SK-N-SH (cell line): ENCODE data around the gene CDAN1. TPM values are rescaled to one million over a fixed set of nuclear protein-coding genes. Genes with fewer than 3 reads are reported as not detected.
"Not testable (repeated sequence)": the region's sequence is repeated elsewhere in the genome, so short reads cannot be mapped to it uniquely, and the experiment has no call there.

Source experiments
- CTCF ChIA-PET: fragments of 300-600, 350-600 bp; formaldehyde crosslinking; extraction: SDS; loops from one replicate; lab custom pipeline; 2021; lab: Yijun Ruan, JAX
- POLR2A ChIA-PET: fragments of 350-600 bp; sonication (Branson Sonifier 250); formaldehyde crosslinking; extraction: SDS; loops from one replicate; lab custom pipeline; 2020; ENCODE audit warnings: antibody characterized with exemption, inconsistent platforms; lab: Yijun Ruan, JAX
- DNase-seq: peaks from one replicate; pipeline ENCODE4 v3.0.0; 2012
- H2AFZ ChIP-seq: fragments of 200-600 bp; sonication (generic); 2 replicates; pipeline ENCODE4 v1.8.1; 2016; ENCODE audit warnings: antibody characterized with exemption, mild to moderate bottlenecking, low read depth
- H3F3A ChIP-seq: fragments of 200-600 bp; sonication (generic); replicated peaks from 2 replicates; pipeline ENCODE3; 2016; ENCODE audit warnings: antibody characterized with exemption, mild to moderate bottlenecking; ENCODE audit not compliant: insufficient read depth
- H3K27ac ChIP-seq, 2 experiments: fragments of 200-500 bp in 1 of 2; fragments of 200-600 bp in 1 of 2; sonication (Bioruptor generic) in 1 of 2; sonication (generic), shearing (Covaris generic) in 1 of 2; 2 replicates each; pipeline versions ENCODE4 v1.5.1 to v1.6.1; 2014 to 2016; ENCODE audit warnings: low read depth in 2 of 2, inconsistent platforms in 1 of 2, low read length in 1 of 2, mild to moderate bottlenecking in 1 of 2, mixed read lengths in 1 of 2
- H3K27me3 ChIP-seq: fragments of 200-600 bp; sonication (generic), shearing (Covaris generic); 2 replicates; pipeline ENCODE4 v1.6.1; 2016; ENCODE audit warnings: mixed run types; ENCODE audit not compliant: insufficient read depth
- H3K36me3 ChIP-seq, 2 experiments: fragments of 200-500 bp in 1 of 2; fragments of 200-600 bp in 1 of 2; sonication (Bioruptor generic) in 1 of 2; sonication (generic) in 1 of 2; replicated peaks in 1 of 2; 2 replicates each; pipeline versions ENCODE3 to v1.5.1; 2014 to 2016; ENCODE audit warnings: low read length in 1 of 2, mild to moderate bottlenecking in 1 of 2; ENCODE audit not compliant: insufficient read depth in 2 of 2, control insufficient read depth in 1 of 2
- H3K4me1 ChIP-seq, 2 experiments: fragments of 200-500 bp in 1 of 2; fragments of 200-600 bp in 1 of 2; sonication (Bioruptor generic) in 1 of 2; sonication (generic), shearing (Covaris generic) in 1 of 2; 2 replicates each; pipeline versions ENCODE4 v1.5.1 to v1.6.1; 2014 to 2016; ENCODE audit warnings: low read depth in 1 of 2, low read length in 1 of 2, mixed run types in 1 of 2; ENCODE audit not compliant: insufficient read depth in 2 of 2, control insufficient read depth in 1 of 2
- H3K4me2 ChIP-seq: fragments of 200-600 bp; sonication (generic), shearing (Covaris generic); 2 replicates; pipeline ENCODE4 v1.6.1; 2017; ENCODE audit warnings: mixed run types
- H3K4me3 ChIP-seq, 2 experiments: fragments of 200-500 bp in 1 of 2; fragments of 200-600 bp in 1 of 2; sonication (Bioruptor generic) in 1 of 2; sonication (generic), shearing (Covaris generic) in 1 of 2; 2 replicates each; pipeline versions ENCODE4 v1.5.1 to v1.8.1; 2014 to 2016; ENCODE audit warnings: low read depth in 2 of 2, inconsistent platforms in 1 of 2, low read length in 1 of 2, mild to moderate bottlenecking in 1 of 2, mixed read lengths in 1 of 2, moderate library complexity in 1 of 2
- H3K79me2 ChIP-seq: fragments of 200-600 bp; sonication (generic); 2 replicates; pipeline ENCODE4 v1.8.1; 2017; ENCODE audit warnings: mild to moderate bottlenecking; ENCODE audit not compliant: insufficient read depth
- H3K9ac ChIP-seq: fragments of 200-600 bp; sonication (generic); 2 replicates; pipeline ENCODE4 v1.6.1; 2017; ENCODE audit warnings: mixed run types
- H3K9me2 ChIP-seq: fragments of 200-600 bp; sonication (generic); 2 replicates; pipeline ENCODE4 v1.6.1; 2017; ENCODE audit warnings: mixed run types
- H3K9me3 ChIP-seq: fragments of 200-600 bp; sonication (generic); 2 replicates; pipeline ENCODE4 v1.6.1; 2017; ENCODE audit warnings: mixed run types, mild to moderate bottlenecking, moderate library complexity
- H4K20me1 ChIP-seq: fragments of 200-600 bp; sonication (generic); 2 replicates; pipeline ENCODE4 v1.6.1; 2017; ENCODE audit warnings: mild to moderate bottlenecking, mixed run types; ENCODE audit not compliant: insufficient read depth
- GATA2 ChIP-seq: sonication (generic); formaldehyde crosslinking; IDR thresholded peaks from 2 replicates; pipeline ENCODE4 v1.5.0; 2020; ENCODE audit warnings: mild to moderate bottlenecking, missing genetic modification reagents
- IRF3 ChIP-seq: fragments of 150-350 bp; IDR thresholded peaks from 2 replicates; pipeline ENCODE4 v1.6.1; 2016; ENCODE audit warnings: mild to moderate bottlenecking, low read depth, low read length
- RFX5 ChIP-seq: IDR thresholded peaks from 2 replicates; pipeline ENCODE4 v1.6.1; 2012; ENCODE audit warnings: mild to moderate bottlenecking, improper control_type of control experiment, low read length
- TEAD4 ChIP-seq: IDR thresholded peaks from 2 replicates; pipeline ENCODE4 v1.4.0; 2012; ENCODE audit warnings: mild to moderate bottlenecking, borderline replicate concordance; ENCODE audit not compliant: insufficient read depth
- WGBS: methylation state at CpG from one replicate; pipeline ENCODE4 v1.1.6; 2017; ENCODE audit warnings: low lambda C conversion rate; 5-methylcytosine and 5-hydroxymethylcytosine counted together
- polyA plus RNA-seq, 3 experiments: library from polyadenylated mRNA; depleted of rRNA; stranded (reverse); fragments of >200 nt; gene quantifications; 2 replicates each; pipeline ENCODE4 v1.2.3, GENCODE V29; 2012
- TF ChIP-seq, protein P1 (sequence below): IDR thresholded peaks from 2 replicates; pipeline ENCODE4 v1.4.0; 2012; ENCODE audit warnings: low read depth, borderline replicate concordance

CDAN1 gene
- polyA plus RNA-seq, 1 of the 3 experiments (the other 2 are of a cell fraction) = 6.2 TPM

- H3K4me1 ChIP-seq, POLR2A ChIA-PET, H3F3A ChIP-seq, H3K27me3 ChIP-seq, H3K27ac ChIP-seq, H3K4me2 ChIP-seq, H3K4me3 ChIP-seq, H3K9ac ChIP-seq, CTCF ChIA-PET, H2AFZ ChIP-seq, DNase-seq, H4K20me1 ChIP-seq, H3K9me2 ChIP-seq: not testable (repeated sequence)
- WGBS = 88% methylated on average over 15 of the region's 16 CpGs
- Histone ChIP-seq H3K9me3 (peaks cover 14% of the 10 kb centered on the region; the same call in 1 of the 2 replicates), H3K79me2 (peaks cover 32% of the 10 kb centered on the region; the same call in 1 of the 2 replicates), H3K36me3 (peaks cover 0 to 14% of the 10 kb centered on the region in 2 experiments)
Observed at GRCh38 chr15:42764154-42764731, 27.3 kb upstream of the CDAN1 start.

DNA sequence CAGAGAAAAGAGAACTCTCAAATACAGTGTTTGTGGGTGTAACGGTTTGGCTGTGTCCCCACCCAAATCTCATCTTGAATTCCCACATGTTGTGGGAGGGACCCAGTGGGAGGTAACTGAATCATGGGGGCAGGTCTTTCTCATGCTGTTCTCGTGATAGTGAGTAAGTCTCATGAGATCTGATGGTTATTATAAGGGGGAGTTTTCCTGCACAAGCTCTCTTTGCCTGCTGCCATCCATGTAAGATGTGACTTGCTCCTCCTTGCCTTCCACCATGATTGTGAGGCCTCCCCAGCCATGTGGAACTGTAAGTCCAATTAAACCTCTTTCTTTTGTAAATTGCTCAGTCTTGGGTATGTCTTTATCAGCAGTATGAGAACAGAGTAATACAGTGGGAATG is 24.9 kb upstream of the CDAN1 start:
- 100% methylated on average over 1 of the region's 2 CpGs for WGBS
- H2AFZ ChIP-seq, POLR2A ChIA-PET, H4K20me1 ChIP-seq, H3K9ac ChIP-seq, DNase-seq, H3F3A ChIP-seq, H3K4me1 ChIP-seq, H3K9me2 ChIP-seq, H3K27ac ChIP-seq, CTCF ChIA-PET, H3K27me3 ChIP-seq, H3K4me2 ChIP-seq, H3K4me3 ChIP-seq: not testable (repeated sequence)
- Histone ChIP-seq H3K36me3 (peaks cover 0 to 14% of the 10 kb centered on the region in 2 experiments), H3K79me2 (peaks cover 23% of the 10 kb centered on the region; the same call in 1 of the 2 replicates), H3K9me3 (peaks cover 14% of the 10 kb centered on the region; the same call in 1 of the 2 replicates)

GRCh38 chr15:42760759-42761158 is 23.8 kb upstream of the CDAN1 start:
- Histone ChIP-seq H3K27me3 (no peaks in the 10 kb centered on the region), H3K79me2 (peaks cover 18% of the 10 kb centered on the region; the same call in 1 of the 2 replicates), H4K20me1 (no peaks in the 10 kb centered on the region), H3K9me3 (peaks cover 14% of the 10 kb centered on the region; the same call in 1 of the 2 replicates), H2AFZ (no peak overlapping the region), H3K4me3 (no peak overlapping the region), H3K9me2 (no peaks in the 10 kb centered on the region), H3K9ac (no peak overlapping the region), H3K27ac (no peak overlapping the region), H3K36me3 (peaks cover 0 to 14% of the 10 kb centered on the region in 2 experiments), H3K4me2 (no peak overlapping the region), H3K4me1 (no peaks in the 10 kb centered on the region; a peak in 1 of 4 replicates), H3F3A (peaks cover 10% of the 10 kb centered on the region)
- DNase-seq = no peak
- TF ChIP-seq, protein P1, sequence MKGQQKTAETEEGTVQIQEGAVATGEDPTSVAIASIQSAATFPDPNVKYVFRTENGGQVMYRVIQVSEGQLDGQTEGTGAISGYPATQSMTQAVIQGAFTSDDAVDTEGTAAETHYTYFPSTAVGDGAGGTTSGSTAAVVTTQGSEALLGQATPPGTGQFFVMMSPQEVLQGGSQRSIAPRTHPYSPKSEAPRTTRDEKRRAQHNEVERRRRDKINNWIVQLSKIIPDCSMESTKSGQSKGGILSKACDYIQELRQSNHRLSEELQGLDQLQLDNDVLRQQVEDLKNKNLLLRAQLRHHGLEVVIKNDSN = no peak
- TF ChIP-seq GATA2 (CRISPR knock-in tag) (no peak), TEAD4 (no peak), IRF3 (no peak), RFX5 (no peak)
- POLR2A ChIA-PET = no interaction called here
- CTCF ChIA-PET = no interaction called here
- WGBS = 78% methylated on average over 1 of the region's 1 CpG
